Embryonic facial prominence (tissue), 1 donor: ENCODE measurements around the gene RNF103.
A peak's percentile ranks its signal among the peaks of the same experiment; 100 is the strongest.

Source experiments
- DNase-seq: peaks from one replicate; pipeline ENCODE4 v3.0.0-alpha.2; 2016; ENCODE audit errors: extremely low spot score

RNF103 gene

GRCh38 chr2:86566821-86567190 is 56.9 kb downstream of the RNF103 start:
- DNase-seq: no peak

- no peak for DNase-seq
These were observed 57.4 kb downstream of the RNF103 start for GRCh38 chr2:86566158-86566820.

GRCh38 chr2:86563650-86564061 is 60.0 kb downstream of the RNF103 start:
- no peak for DNase-seq

DNA sequence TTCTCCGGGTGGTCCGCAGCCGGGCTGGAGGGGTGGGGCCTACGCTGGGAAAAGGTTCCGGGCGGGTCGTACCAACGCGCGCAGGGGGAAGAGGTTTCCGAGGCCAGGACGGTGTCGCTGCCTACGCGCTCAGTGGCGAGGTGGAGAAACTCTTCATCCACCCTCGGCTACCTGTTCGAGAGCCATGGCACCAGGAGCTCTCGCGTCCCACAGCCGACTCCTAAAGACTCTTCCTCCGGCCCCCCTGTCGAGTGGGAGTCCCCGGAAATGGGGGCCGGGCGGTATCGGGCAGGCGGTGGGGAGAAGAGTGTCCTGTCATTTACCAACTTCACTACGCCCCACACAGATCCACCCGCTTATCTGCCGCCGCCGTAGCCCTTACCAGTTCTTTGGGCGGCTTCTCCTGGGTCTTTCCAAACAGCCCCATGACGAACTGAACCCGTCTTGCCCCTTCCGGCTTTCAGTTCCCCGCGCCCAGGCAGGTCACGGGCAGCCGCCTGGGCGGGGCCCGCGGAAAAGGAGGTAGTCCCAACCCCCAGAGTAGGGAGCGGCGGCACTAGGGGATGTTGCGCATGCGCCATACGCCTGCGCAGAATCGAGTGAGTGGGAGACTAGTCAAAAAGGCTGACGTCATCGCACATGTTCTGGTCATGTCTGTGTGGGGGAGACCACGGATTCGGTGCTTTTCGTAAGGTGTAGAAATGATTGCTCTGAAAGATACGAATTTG is 60.6 kb downstream of the RNF103 start, which contains the start of gene CHMP3:
Gene CHMP3, minus strand, starts transcription at position 522 of the 728 bp plus-strand sequence. Its CDS starts 95 bp downstream, at position 427.
- DNase-seq: peak; percentile 96

- no peak for DNase-seq
These were observed 61.2 kb downstream of the RNF103 start for GRCh38 chr2:86562485-86562921.

DNA sequence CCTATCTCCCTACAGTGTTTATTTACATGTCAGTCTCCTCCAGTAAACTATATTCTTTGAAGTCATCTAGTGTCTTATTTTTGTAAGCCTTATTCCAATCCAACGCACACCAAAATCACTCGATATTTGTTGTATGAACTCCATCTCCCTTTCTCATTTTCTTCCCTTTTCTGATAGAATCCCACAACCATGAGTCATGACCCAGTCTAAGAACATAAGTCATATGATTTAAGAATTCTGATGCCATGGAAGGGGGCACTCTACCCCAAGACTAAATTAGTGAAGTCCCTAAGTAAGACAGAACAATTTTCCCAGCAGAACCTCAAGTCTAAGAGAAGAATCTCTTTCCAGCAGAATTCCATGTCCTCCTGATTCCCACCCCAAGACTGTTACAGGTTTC is 65.8 kb downstream of the RNF103 start:
- no peak for DNase-seq

DNA sequence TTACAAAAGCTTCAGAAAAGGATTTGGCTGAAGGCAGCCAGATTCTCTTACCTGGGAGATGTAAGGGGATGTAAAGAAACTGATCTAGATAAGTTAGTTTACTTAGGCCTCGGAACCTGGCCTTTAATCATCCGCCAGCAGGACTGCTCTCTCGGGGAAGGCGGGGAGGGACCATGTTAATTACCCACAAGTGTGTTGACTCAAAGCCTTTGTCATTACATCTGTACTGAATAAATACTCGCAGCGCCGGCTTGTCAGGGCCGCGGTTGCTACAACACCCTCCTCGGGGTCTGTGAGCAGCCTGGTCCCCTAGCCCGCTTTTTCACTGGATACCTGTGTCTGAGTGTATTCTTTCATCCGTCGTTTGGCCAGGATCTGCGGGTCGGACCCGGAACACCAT is 67.2 kb downstream of the RNF103 start:
- no peak for DNase-seq
